WTC11 (cell line): ENCODE data around the gene RAD18. TPM values are rescaled to one million over a fixed set of nuclear protein-coding genes. Genes with fewer than 3 reads are reported as not detected.

Experiments
- ATAC-seq: fragments of 200-7000 bp; cut with Tn5 transposase; 2 replicates; pipeline ENCODE4 v1.10.0; 2021; ENCODE audit warnings: mild to moderate bottlenecking, moderate library complexity
- CTCF ChIA-PET: fragments of 300-600 bp; sonication (Branson Sonifier 250); formaldehyde crosslinking; loops from one replicate; lab custom pipeline; 2021; ENCODE audit warnings: antibody characterized with exemption; lab: Charles Lee
- POLR2A ChIA-PET: fragments of 350-600 bp; sonication (Branson Sonifier 250); formaldehyde crosslinking; loops from one replicate; lab custom pipeline; 2021; ENCODE audit warnings: antibody characterized with exemption; lab: Charles Lee
- DNase-seq: peaks from one replicate; pipeline ENCODE4 v3.0.0; 2021; ENCODE audit warnings: low spot score
- H3K27ac Mint-ChIP-seq: 2 replicates; pipeline ENCODE4 v1.8.0; 2021; ENCODE audit warnings: mixed read lengths
- H3K27me3 Mint-ChIP-seq: 2 replicates; pipeline ENCODE4 v1.8.0; 2021; ENCODE audit warnings: low read depth, mild to moderate bottlenecking, moderate library complexity, mixed read lengths
- H3K36me3 Mint-ChIP-seq: 2 replicates; pipeline ENCODE4 v1.8.0; 2021; ENCODE audit warnings: mixed read lengths
- H3K4me1 Mint-ChIP-seq: 2 replicates; pipeline ENCODE4 v1.8.0; 2022; ENCODE audit warnings: mixed read lengths
- H3K4me3 Mint-ChIP-seq: 2 replicates; pipeline ENCODE4 v1.8.0; 2021; ENCODE audit warnings: mild to moderate bottlenecking, moderate library complexity, mixed read lengths
- H3K9me3 Mint-ChIP-seq: 2 replicates; pipeline ENCODE4 v1.8.0; 2021; ENCODE audit warnings: mixed read lengths
- ATF3 ChIP-seq: sonication (generic); formaldehyde crosslinking; conservative IDR thresholded peaks from 2 replicates; pipeline ENCODE4 v1.8.1; 2022; ENCODE audit warnings: mild to moderate bottlenecking, missing genetic modification reagents
- CTCF ChIP-seq: fragments of 200-600 bp; IDR thresholded peaks from 2 replicates; pipeline ENCODE4 v1.8.0; 2022; ENCODE audit warnings: antibody characterized with exemption
- FOXJ3 ChIP-seq: sonication (generic); formaldehyde crosslinking; IDR thresholded peaks from 2 replicates; pipeline ENCODE4 v1.9.0; 2021; ENCODE audit warnings: missing genetic modification reagents, mild to moderate bottlenecking, borderline replicate concordance
- HMGA2 ChIP-seq: fragments of 250-450 bp; sonication (Bioruptor Pico); IDR thresholded peaks from 2 replicates; pipeline ENCODE4 v1.4.0; 2021; ENCODE audit warnings: mild to moderate bottlenecking, moderate library complexity
- MLX ChIP-seq: sonication (generic); formaldehyde crosslinking; IDR thresholded peaks from 2 replicates; pipeline ENCODE4 v1.8.1; 2023; ENCODE audit warnings: mild to moderate bottlenecking, missing genetic modification reagents, moderate library complexity
- NR1H2 ChIP-seq: sonication (generic); formaldehyde crosslinking; IDR thresholded peaks from 2 replicates; pipeline ENCODE4 v1.9.0; 2021; ENCODE audit warnings: mild to moderate bottlenecking, moderate library complexity, missing genetic modification reagents
- OVOL2 ChIP-seq: fragments of 250-450 bp; sonication (Bioruptor Pico); IDR thresholded peaks from 2 replicates; pipeline ENCODE4 v1.9.0; 2021; ENCODE audit warnings: mild to moderate bottlenecking, borderline replicate concordance
- PRDM15 ChIP-seq: sonication (generic); formaldehyde crosslinking; IDR thresholded peaks from 2 replicates; pipeline ENCODE4 v1.8.0; 2022; ENCODE audit warnings: missing genetic modification reagents
- ZNF423 ChIP-seq: fragments of 250-450 bp; sonication (Bioruptor Pico); IDR thresholded peaks from 2 replicates; pipeline ENCODE4 v2.1.2; 2022; ENCODE audit warnings: mild to moderate bottlenecking, moderate library complexity
- ZNF425 ChIP-seq: fragments of 250-450 bp; sonication (Bioruptor Pico); conservative IDR thresholded peaks from 2 replicates; pipeline ENCODE4 v1.9.0; 2021; ENCODE audit warnings: mild to moderate bottlenecking
- ZNF671 ChIP-seq: fragments of 250-450 bp; sonication (Bioruptor Pico); IDR thresholded peaks from 2 replicates; pipeline ENCODE4 v1.8.0; 2021; ENCODE audit warnings: mild to moderate bottlenecking
- ZSCAN18 ChIP-seq: fragments of 250-450 bp; sonication (Bioruptor Pico); IDR thresholded peaks from 2 replicates; pipeline ENCODE4 v2.1.2; 2022; ENCODE audit warnings: mild to moderate bottlenecking, moderate library complexity
- total RNA-seq: library from RNA; stranded (reverse); gene quantifications from 3 replicates; pipeline ENCODE4 v1.2.3, GENCODE V29; 2021

The RAD18 gene
- total RNA-seq, 1 experiment from 2014 or later, result 24.4 TPM

GRCh38 chr3:8875836-8876235 is 87.4 kb downstream of the RAD18 start (continued):
- TF ChIP-seq ZNF425 (no peak), PRDM15 (CRISPR knock-in tag) (no peak), ZSCAN18 (no peak), HMGA2 (CRISPR knock-in tag) (no peak)

GRCh38 chr3:8873740-8874139 is 89.5 kb downstream of the RAD18 start:
- Mint-ChIP-seq H3K4me3 (no peak overlapping the region), H3K27me3 (no peaks in the 10 kb centered on the region), H3K9me3 (peaks cover 4% of the 10 kb centered on the region), H3K36me3 (peaks cover 6% of the 10 kb centered on the region), H3K27ac (no peak overlapping the region), H3K4me1 (peaks cover 7% of the 10 kb centered on the region)
- ChIA-PET CTCF (interaction anchor here (1.0 kb wide), 1 partner anchor 9 kb away, joined by 3 read pairs; no protein-coding TSS in a partner anchor), POLR2A (no interaction called here)
- no peak for DNase-seq
- no peak for ATAC-seq
- no peak for TF ChIP-seq OVOL2 (CRISPR knock-in tag)
- TF ChIP-seq ZNF671 (CRISPR knock-in tag), result no peak
- no peak for TF ChIP-seq MLX (CRISPR knock-in tag)
- TF ChIP-seq, all 79 proteins: peak for 0

- ChIA-PET CTCF (interaction anchor here (0.8 to 1.3 kb wide), 3 partner anchors 10 to 430 kb away, joined by 3 to 7 read pairs (median 4); partner anchors contain the start of gene OXTR), POLR2A (no interaction called here)
- Mint-ChIP-seq H3K4me3 (no peak overlapping the region), H3K36me3 (peaks cover 2% of the 10 kb centered on the region), H3K9me3 (peaks cover 4% of the 10 kb centered on the region), H3K27me3 (no peaks in the 10 kb centered on the region), H3K27ac (no peak overlapping the region), H3K4me1 (peaks cover 8% of the 10 kb centered on the region)
- no peak for TF ChIP-seq FOXJ3 (CRISPR knock-in tag)
- no peak for TF ChIP-seq NR1H2
- TF ChIP-seq CTCF, result no peak
- no peak for DNase-seq
- ATAC-seq, result no peak
Observed at GRCh38 chr3:8872261-8872660, 91.0 kb downstream of the RAD18 start.

GRCh38 chr3:8871306-8871705 is 92.0 kb downstream of the RAD18 start:
- POLR2A ChIA-PET, result no interaction called here
- no peak overlapping the region for H3K27ac Mint-ChIP-seq
- DNase-seq, result no peak
- peaks cover 4% of the 10 kb centered on the region for H3K9me3 Mint-ChIP-seq
- TF ChIP-seq ATF3 (CRISPR knock-in tag), result no peak
- TF ChIP-seq ZNF425, result no peak
- TF ChIP-seq ZNF423 (CRISPR knock-in tag), result 0 out of 2 replicates have a peak, but pooled peaks have one; percentile 13
- H3K27me3 Mint-ChIP-seq, result no peaks in the 10 kb centered on the region
- H3K4me1 Mint-ChIP-seq, result peaks cover 8% of the 10 kb centered on the region
- no peak overlapping the region for H3K4me3 Mint-ChIP-seq
- CTCF ChIA-PET, result interaction anchor here (0.8 to 1.4 kb wide), 2 partner anchors 102 kb away, joined by 4 to 7 read pairs; partner anchors contain the start of gene OXTR
- H3K36me3 Mint-ChIP-seq, result no peaks in the 10 kb centered on the region
- no peak for ATAC-seq
